H9 (cell line): Measurements from ENCODE around the gene SMPD4. TPM values are rescaled to one million over a fixed set of nuclear protein-coding genes. Genes with fewer than 3 reads are reported as not detected.
"Not testable (repeated sequence)": the region's sequence is repeated elsewhere in the genome, so short reads cannot be mapped to it uniquely, and the experiment has no call there.

Experiments used
- DNase-seq: peaks from one replicate; pipeline ENCODE4 v3.0.0-alpha.2; 2017
- H2AFZ ChIP-seq: one replicate; pipeline ENCODE4 v1.6.1; 2013; ENCODE audit warnings: mild to moderate bottlenecking, low read length, control low read depth, moderate library complexity
- H2AK5ac ChIP-seq: 2 replicates; pipeline ENCODE4 v1.6.1; 2013; ENCODE audit warnings: low read length, control low read depth, mixed read lengths; ENCODE audit not compliant: insufficient read length
- H2BK120ac ChIP-seq: one replicate; pipeline ENCODE4 v1.6.1; 2013; ENCODE audit warnings: low read depth, mild to moderate bottlenecking, low read length, control low read depth, inconsistent platforms; ENCODE audit not compliant: poor library complexity, severe bottlenecking
- H2BK12ac ChIP-seq: 2 replicates; pipeline ENCODE4 v1.6.1; 2013; ENCODE audit warnings: low read length, control low read depth, mixed read lengths, low read depth; ENCODE audit not compliant: insufficient read length
- H2BK15ac ChIP-seq: 2 replicates; pipeline ENCODE4 v1.6.1; 2013; ENCODE audit warnings: low read depth, low read length, control low read depth
- H2BK20ac ChIP-seq: one replicate; pipeline ENCODE4 v1.6.1; 2013; ENCODE audit warnings: low read depth, mild to moderate bottlenecking, low read length, control low read depth, inconsistent platforms; ENCODE audit not compliant: poor library complexity, severe bottlenecking
- H2BK5ac ChIP-seq: 2 replicates; pipeline ENCODE4 v1.6.1; 2013; ENCODE audit warnings: low read length, control low read depth, mixed read lengths; ENCODE audit not compliant: insufficient read length
- H3K14ac ChIP-seq: 2 replicates; pipeline ENCODE4 v1.6.1; 2013; ENCODE audit warnings: low read length, control low read depth; ENCODE audit not compliant: insufficient read depth
- H3K18ac ChIP-seq: 2 replicates; pipeline ENCODE4 v1.6.1; 2013; ENCODE audit warnings: low read depth, mild to moderate bottlenecking, mixed read lengths, low read length, control low read depth; ENCODE audit not compliant: insufficient read length
- H3K23ac ChIP-seq: 2 replicates; pipeline ENCODE4 v1.6.1; 2013; ENCODE audit warnings: low read length, control low read depth, mixed read lengths, low read depth; ENCODE audit not compliant: insufficient read length
- H3K23me2 ChIP-seq: 2 replicates; pipeline ENCODE4 v1.6.1; 2013; ENCODE audit warnings: low read depth, mild to moderate bottlenecking, mixed read lengths, low read length, control low read depth; ENCODE audit not compliant: insufficient read length, poor library complexity, severe bottlenecking
- H3K27ac ChIP-seq: 2 replicates; pipeline ENCODE4 v1.5.1; 2013; ENCODE audit warnings: low read length, control low read depth, mixed read lengths, low read depth; ENCODE audit not compliant: insufficient read length
- H3K27me3 ChIP-seq: 2 replicates; pipeline ENCODE4 v1.6.1; 2013; ENCODE audit warnings: low read length, control low read depth, inconsistent platforms; ENCODE audit not compliant: insufficient read depth
- H3K4ac ChIP-seq: 2 replicates; pipeline ENCODE4 v1.6.1; 2013; ENCODE audit warnings: low read depth, mild to moderate bottlenecking, control low read depth, inconsistent platforms, low read length, moderate library complexity
- H3K4me1 ChIP-seq: 2 replicates; pipeline ENCODE4 v1.6.1; 2013; ENCODE audit warnings: low read length, control low read depth, inconsistent platforms; ENCODE audit not compliant: insufficient read depth
- H3K4me2 ChIP-seq: 2 replicates; pipeline ENCODE4 v1.6.1; 2013; ENCODE audit warnings: low read length, control low read depth, mixed read lengths; ENCODE audit not compliant: insufficient read length, insufficient read depth
- H3K56ac ChIP-seq: 2 replicates; pipeline ENCODE4 v1.6.1; 2013; ENCODE audit warnings: low read depth, mild to moderate bottlenecking, mixed read lengths, low read length, control low read depth; ENCODE audit not compliant: insufficient read length
- H3K79me1 ChIP-seq: 2 replicates; pipeline ENCODE4 v1.6.1; 2013; ENCODE audit warnings: low read depth, mild to moderate bottlenecking, moderate library complexity, low read length, control low read depth, inconsistent platforms; ENCODE audit not compliant: insufficient read depth, poor library complexity, severe bottlenecking
- H3K79me2 ChIP-seq: 2 replicates; pipeline ENCODE4 v1.6.1; 2013; ENCODE audit warnings: low read length, control low read depth, inconsistent platforms; ENCODE audit not compliant: insufficient read depth
- H3K9ac ChIP-seq: 2 replicates; pipeline ENCODE4 v1.6.1; 2013; ENCODE audit warnings: low read length, control low read depth, mixed read lengths; ENCODE audit not compliant: insufficient read length; ENCODE audit errors: extremely low read depth
- H3K9me3 ChIP-seq: one replicate; pipeline ENCODE4 v1.6.1; 2013; ENCODE audit warnings: low read depth, low read length, inconsistent platforms; ENCODE audit not compliant: control insufficient read depth
- H3T11ph ChIP-seq: one replicate; pipeline ENCODE4 v1.6.1; 2013; ENCODE audit warnings: mild to moderate bottlenecking, low read length, control low read depth, inconsistent platforms
- H4K20me1 ChIP-seq: one replicate; pipeline ENCODE4 v1.6.1; 2013; ENCODE audit not compliant: control insufficient read depth, insufficient read length, insufficient read depth
- H4K5ac ChIP-seq: 2 replicates; pipeline ENCODE4 v1.6.1; 2013; ENCODE audit warnings: low read depth, mild to moderate bottlenecking, mixed read lengths, low read length, control low read depth; ENCODE audit not compliant: insufficient read length
- H4K8ac ChIP-seq: replicated peaks from 2 replicates; pipeline ENCODE4 v1.6.1; 2013; ENCODE audit warnings: low read length, control low read depth, mixed read lengths, low read depth; ENCODE audit not compliant: insufficient read length
- H4K91ac ChIP-seq: 2 replicates; pipeline ENCODE4 v1.6.1; 2013; ENCODE audit warnings: low read depth, mild to moderate bottlenecking, moderate library complexity, mixed read lengths, low read length, control low read depth; ENCODE audit not compliant: insufficient read length
- H3K27ac Mint-ChIP-seq, 3 experiments: 2 replicates in 2 of 3; 3 replicates in 1 of 3; pipeline ENCODE4 v1.8.0; 2020 to 2021; ENCODE audit warnings: mixed read lengths in 3 of 3, mild to moderate bottlenecking in 1 of 3, moderate library complexity in 1 of 3
- H3K27me3 Mint-ChIP-seq: 2 replicates; pipeline ENCODE4 v1.8.0; 2021; ENCODE audit warnings: low read depth, mild to moderate bottlenecking, moderate library complexity, mixed read lengths
- H3K36me3 Mint-ChIP-seq, 3 experiments: 2 replicates in 2 of 3; 3 replicates in 1 of 3; pipeline ENCODE4 v1.8.0; 2020 to 2021; ENCODE audit warnings: low read depth in 3 of 3, mixed read lengths in 3 of 3; ENCODE audit not compliant: insufficient read depth in 1 of 3
- H3K4me1 Mint-ChIP-seq, 2 experiments: 2 replicates each; pipeline ENCODE4 v1.8.0; 2020; ENCODE audit warnings: mixed read lengths in 2 of 2
- H3K4me3 Mint-ChIP-seq, 2 experiments: 2 replicates in 1 of 2; 3 replicates in 1 of 2; pipeline ENCODE4 v1.8.0; 2020 to 2021; ENCODE audit warnings: mild to moderate bottlenecking in 2 of 2, mixed read lengths in 2 of 2, moderate library complexity in 1 of 2
- H3K9me3 Mint-ChIP-seq, 2 experiments: 2 replicates in 1 of 2; 3 replicates in 1 of 2; pipeline ENCODE4 v1.8.0; 2020; ENCODE audit warnings: mild to moderate bottlenecking in 2 of 2, mixed read lengths in 2 of 2, moderate library complexity in 1 of 2
- WGBS: extraction: QIAGEN DNeasy Blood & Tissue Kit; methylation state at CpG from one replicate; pipeline ENCODE4 v1.1.7; 2013; ENCODE audit warnings: missing lambda C conversion rate, low lambda C conversion rate, mixed read lengths; ENCODE audit not compliant: insufficient read length; ENCODE audit errors: extremely low coverage; 5-methylcytosine and 5-hydroxymethylcytosine counted together
- total RNA-seq: library from RNA; stranded (reverse); gene quantifications from 2 replicates; pipeline ENCODE4 v1.2.1, GENCODE V29; 2021
- TF ChIP-seq, protein P1 (sequence below): fragments of 200-600 bp; sonication (generic); conservative IDR thresholded peaks from 3 replicates; pipeline ENCODE4 v1.8.0; 2021; ENCODE audit warnings: antibody characterized with exemption, mild to moderate bottlenecking

The SMPD4 gene
- total RNA-seq, 1 experiment from 2014 or later = 105 TPM

DNA sequence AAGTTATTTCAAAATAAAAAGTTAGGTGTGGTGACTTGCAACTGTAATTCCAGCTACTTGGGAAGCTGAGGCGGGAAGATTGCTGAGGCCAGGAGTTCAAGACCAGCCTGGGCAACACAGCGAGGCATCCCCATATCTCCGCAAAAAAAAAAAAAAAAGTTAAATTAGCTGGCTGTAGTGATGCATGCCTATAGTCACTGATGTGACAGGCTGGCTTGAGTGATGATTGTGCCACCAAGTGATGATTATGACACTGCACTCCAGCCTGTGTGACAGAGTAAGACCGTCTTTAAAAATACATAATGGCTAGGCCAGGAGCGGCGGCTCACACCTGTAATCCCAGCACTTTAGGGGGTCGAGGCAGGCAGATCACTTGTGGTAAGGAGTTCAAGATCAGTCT, 11.5 kb downstream of the SMPD4 start:
- Histone ChIP-seq H2AFZ (no peak overlapping the region), H4K8ac (no peak overlapping the region), H3T11ph (no peak overlapping the region), H3K14ac (no peak overlapping the region), H4K91ac (no peak overlapping the region), H2BK12ac (no peak overlapping the region), H3K23ac (no peak overlapping the region), H2AK5ac (no peak overlapping the region), H3K4ac (no peak overlapping the region), H3K4me2 (no peak overlapping the region), H3K18ac (no peak overlapping the region), H3K56ac (no peak overlapping the region), H2BK120ac (no peak overlapping the region), H3K27ac (no peak overlapping the region), H3K79me2 (no peaks in the 10 kb centered on the region), H3K9ac (no peak overlapping the region), H4K20me1 (no peaks in the 10 kb centered on the region), H2BK5ac (no peak overlapping the region), H4K5ac (no peak overlapping the region), H3K79me1 (no peaks in the 10 kb centered on the region), H3K9me3 (no peaks in the 10 kb centered on the region), H3K27me3 (no peaks in the 10 kb centered on the region), H2BK20ac (no peak overlapping the region), H3K4me1 (no peaks in the 10 kb centered on the region), H2BK15ac (no peak overlapping the region), H3K23me2 (no peaks in the 10 kb centered on the region)
- Mint-ChIP-seq H3K4me3 (no peak overlapping the region), H3K4me1 (no peaks in the 10 kb centered on the region), H3K27ac (no peak overlapping the region), H3K36me3 (peaks cover 35 to 88% (median 77%) of the 10 kb centered on the region in 3 experiments; a peak in 6 of 7 replicates), H3K9me3 (no peaks in the 10 kb centered on the region), H3K27me3 (no peaks in the 10 kb centered on the region)
- TF ChIP-seq, protein P1, sequence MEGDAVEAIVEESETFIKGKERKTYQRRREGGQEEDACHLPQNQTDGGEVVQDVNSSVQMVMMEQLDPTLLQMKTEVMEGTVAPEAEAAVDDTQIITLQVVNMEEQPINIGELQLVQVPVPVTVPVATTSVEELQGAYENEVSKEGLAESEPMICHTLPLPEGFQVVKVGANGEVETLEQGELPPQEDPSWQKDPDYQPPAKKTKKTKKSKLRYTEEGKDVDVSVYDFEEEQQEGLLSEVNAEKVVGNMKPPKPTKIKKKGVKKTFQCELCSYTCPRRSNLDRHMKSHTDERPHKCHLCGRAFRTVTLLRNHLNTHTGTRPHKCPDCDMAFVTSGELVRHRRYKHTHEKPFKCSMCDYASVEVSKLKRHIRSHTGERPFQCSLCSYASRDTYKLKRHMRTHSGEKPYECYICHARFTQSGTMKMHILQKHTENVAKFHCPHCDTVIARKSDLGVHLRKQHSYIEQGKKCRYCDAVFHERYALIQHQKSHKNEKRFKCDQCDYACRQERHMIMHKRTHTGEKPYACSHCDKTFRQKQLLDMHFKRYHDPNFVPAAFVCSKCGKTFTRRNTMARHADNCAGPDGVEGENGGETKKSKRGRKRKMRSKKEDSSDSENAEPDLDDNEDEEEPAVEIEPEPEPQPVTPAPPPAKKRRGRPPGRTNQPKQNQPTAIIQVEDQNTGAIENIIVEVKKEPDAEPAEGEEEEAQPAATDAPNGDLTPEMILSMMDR = no peak
- no CpG with 5 or more reads among the region's 7 CpGs for WGBS
- no peak for DNase-seq

- not testable (repeated sequence) for H2BK12ac ChIP-seq, H3K27ac Mint-ChIP-seq, H3K23ac ChIP-seq, H3K4me3 Mint-ChIP-seq, H2BK5ac ChIP-seq, H2BK20ac ChIP-seq, H4K20me1 ChIP-seq, H2AFZ ChIP-seq, H3K79me1 ChIP-seq, H3K27ac ChIP-seq, H3K4me1 Mint-ChIP-seq, H3K27me3 ChIP-seq, H3T11ph ChIP-seq, H2BK120ac ChIP-seq, H2AK5ac ChIP-seq, DNase-seq, H3K4me2 ChIP-seq, H4K8ac ChIP-seq, H3K27me3 Mint-ChIP-seq, H3K4me1 ChIP-seq, H3K18ac ChIP-seq, H3K79me2 ChIP-seq, H3K9me3 ChIP-seq, H3K9ac ChIP-seq, H3K23me2 ChIP-seq, H3K9me3 Mint-ChIP-seq, H4K5ac ChIP-seq, H2BK15ac ChIP-seq, H3K4ac ChIP-seq, H3K14ac ChIP-seq, H4K91ac ChIP-seq, H3K56ac ChIP-seq
- no CpG with 5 or more reads among the region's 3 CpGs for WGBS
- peaks cover 39 to 89% (median 83%) of the 10 kb centered on the region in 3 experiments; a peak in 6 of 7 replicates for H3K36me3 Mint-ChIP-seq
These were observed 12.2 kb downstream of the SMPD4 start for GRCh38 chr2:130169163-130169562.
